Measurements from ENCODE around the gene TTC7B.

- TF ChIP-seq ZNF274 (IDR thresholded peaks at IDR 0.05; ENCODE audit: low read depth, low read length) (no peak), YY1 (IDR thresholded peaks at IDR 0.05; ENCODE audit: insufficient read depth, insufficient read length) (no peak), SUZ12 (IDR thresholded peaks at IDR 0.05; ENCODE audit: extremely low read depth, insufficient read depth, insufficient read length) (no peak)
These were observed 237.8 kb downstream of the TTC7B start for GRCh38 chr14:90578283-90578985.

Data from NT2/D1 (cell line).